ENCODE results near the gene HK3.

Gene HK3

GRCh38 chr5:176849611-176850227 is 49.4 kb downstream of the HK3 start:
- no CpG with 5 or more reads among the region's 7 CpGs for WGBS, 2 donors (ENCODE audit: extremely low coverage in 2 of 2, insufficient read length in 2 of 2, insufficient replicate concordance in 1 of 2)
- Histone ChIP-seq H3K9ac (ENCODE audit: low read depth, low read length, poor library complexity) (no peak overlapping the region), H3K79me1 (ENCODE audit: low read depth, low read length) (peaks cover 4% of the 10 kb centered on the region), H3K4ac (ENCODE audit: low read length) (no peak overlapping the region), H2BK15ac (ENCODE audit: low read length) (no peak overlapping the region), H2BK5ac (ENCODE audit: low read length) (no peak overlapping the region), H2AK5ac (ENCODE audit: low read depth, low read length) (peak overlapping the region; percentile 37), H3K4me3 (ENCODE audit: low read length in 2 of 2) (no peak overlapping the region), H2BK120ac (ENCODE audit: low read depth, low read length) (peak overlapping the region; percentile 69), H2AFZ (ENCODE audit: low read length) (no peak overlapping the region), H2BK12ac (ENCODE audit: low read length) (no peak overlapping the region), H4K8ac (ENCODE audit: low read depth, low read length) (peak overlapping the region; percentile 52), H3K9me3 (replicated peaks in 1 of 2; ENCODE audit: control insufficient read depth in 2 of 2, insufficient read depth in 1 of 2, low read depth in 1 of 2, low read length in 2 of 2) (no peaks in the 10 kb centered on the region), H3K23ac (ENCODE audit: low read depth, low read length, poor library complexity) (no peak overlapping the region), H4K91ac (ENCODE audit: low read depth, low read length, poor library complexity) (no peak overlapping the region), H3K4me1 (ENCODE audit: control insufficient read depth in 2 of 2, insufficient read depth in 1 of 2, low read depth in 1 of 2, low read length in 2 of 2) (peaks cover 4 to 24% of the 10 kb centered on the region in 2 donors), H3K4me2 (ENCODE audit: insufficient read depth, low read length, poor library complexity, severe bottlenecking) (no peak overlapping the region), H3K36me3 (replicated peaks in 1 of 2; ENCODE audit: control insufficient read depth in 2 of 2, insufficient read depth in 2 of 2, low read length in 2 of 2) (no peaks in the 10 kb centered on the region), H3K14ac (ENCODE audit: low read length) (peak overlapping the region; percentile 92), H3K27me3 (ENCODE audit: control insufficient read depth in 3 of 3, insufficient read depth in 3 of 3, low read depth in 1 of 3, low read length in 3 of 3) (peaks cover 0 to 76% (median 0%) of the 10 kb centered on the region in 3 experiments), H3K27ac (replicated peaks; ENCODE audit: low read length) (no peak overlapping the region), H3K18ac (ENCODE audit: low read length) (peak overlapping the region; percentile 24)
- DNase-seq (ENCODE audit: low spot score) = no peak

- Histone ChIP-seq H3K4me3 (ENCODE audit: low read length in 2 of 2) (no peak overlapping the region), H3K36me3 (replicated peaks in 1 of 2; ENCODE audit: control insufficient read depth in 2 of 2, insufficient read depth in 2 of 2, low read length in 2 of 2) (no peaks in the 10 kb centered on the region), H2BK120ac (ENCODE audit: low read depth, low read length) (no peak overlapping the region), H3K14ac (ENCODE audit: low read length) (peak overlapping the region; percentile 49), H3K9me3 (replicated peaks in 1 of 2; ENCODE audit: control insufficient read depth in 2 of 2, insufficient read depth in 1 of 2, low read depth in 1 of 2, low read length in 2 of 2) (no peaks in the 10 kb centered on the region), H3K4me2 (ENCODE audit: insufficient read depth, low read length, poor library complexity, severe bottlenecking) (no peak overlapping the region), H3K4me1 (ENCODE audit: control insufficient read depth in 2 of 2, insufficient read depth in 1 of 2, low read depth in 1 of 2, low read length in 2 of 2) (peaks cover 4 to 27% of the 10 kb centered on the region in 2 donors), H3K23ac (ENCODE audit: low read depth, low read length, poor library complexity) (peak overlapping the region; percentile 67), H2BK12ac (ENCODE audit: low read length) (peak overlapping the region; percentile 63), H2BK15ac (ENCODE audit: low read length) (peak overlapping the region; percentile 93), H2AK5ac (ENCODE audit: low read depth, low read length) (peak overlapping the region; percentile 78), H4K91ac (ENCODE audit: low read depth, low read length, poor library complexity) (no peak overlapping the region), H3K79me1 (ENCODE audit: low read depth, low read length) (peaks cover 2% of the 10 kb centered on the region), H3K9ac (ENCODE audit: low read depth, low read length, poor library complexity) (no peak overlapping the region), H2AFZ (ENCODE audit: low read length) (no peak overlapping the region), H3K27me3 (ENCODE audit: control insufficient read depth in 3 of 3, insufficient read depth in 3 of 3, low read depth in 1 of 3, low read length in 3 of 3) (peaks cover 0 to 76% (median 0%) of the 10 kb centered on the region in 3 experiments), H4K8ac (ENCODE audit: low read depth, low read length) (no peak overlapping the region), H3K4ac (ENCODE audit: low read length) (peak overlapping the region; percentile 28), H3K18ac (ENCODE audit: low read length) (peak overlapping the region; percentile 53), H3K27ac (replicated peaks; ENCODE audit: low read length) (no peak overlapping the region), H2BK5ac (ENCODE audit: low read length) (no peak overlapping the region)
- no peak for DNase-seq (ENCODE audit: low spot score)
- no CpG with 5 or more reads among the region's 13 CpGs for WGBS, 2 donors (ENCODE audit: extremely low coverage in 2 of 2, insufficient read length in 2 of 2, insufficient replicate concordance in 1 of 2)
These were observed 50.5 kb downstream of the HK3 start for GRCh38 chr5:176848651-176849050.

GRCh38 chr5:176847726-176848290 is 51.3 kb downstream of the HK3 start:
- no peaks in the 10 kb centered on the region for H3K36me3 ChIP-seq (replicated peaks in 1 of 2; ENCODE audit: control insufficient read depth in 2 of 2, insufficient read depth in 2 of 2, low read length in 2 of 2)
- H2AFZ ChIP-seq (ENCODE audit: low read length) = no peak overlapping the region
- H3K27me3 ChIP-seq (ENCODE audit: control insufficient read depth in 3 of 3, insufficient read depth in 3 of 3, low read depth in 1 of 3, low read length in 3 of 3) = peaks cover 0 to 74% (median 0%) of the 10 kb centered on the region in 3 experiments
- no peaks in the 10 kb centered on the region for H3K9me3 ChIP-seq (replicated peaks in 1 of 2; ENCODE audit: control insufficient read depth in 2 of 2, insufficient read depth in 1 of 2, low read depth in 1 of 2, low read length in 2 of 2)
- H2AK5ac ChIP-seq (ENCODE audit: low read depth, low read length) = peak overlapping the region; percentile 77
- WGBS, 2 donors (ENCODE audit: extremely low coverage in 2 of 2, insufficient read length in 2 of 2, insufficient replicate concordance in 1 of 2) = no CpG with 5 or more reads among the region's 13 CpGs
- H3K4me2 ChIP-seq (ENCODE audit: insufficient read depth, low read length, poor library complexity, severe bottlenecking) = no peak overlapping the region
- H3K79me1 ChIP-seq (ENCODE audit: low read depth, low read length) = peaks cover 2% of the 10 kb centered on the region
- no peak overlapping the region for H4K91ac ChIP-seq (ENCODE audit: low read depth, low read length, poor library complexity)
- H2BK120ac ChIP-seq (ENCODE audit: low read depth, low read length) = no peak overlapping the region
- no peak overlapping the region for H3K23ac ChIP-seq (ENCODE audit: low read depth, low read length, poor library complexity)
- no peak overlapping the region for H3K9ac ChIP-seq (ENCODE audit: low read depth, low read length, poor library complexity)
- H3K4ac ChIP-seq (ENCODE audit: low read length) = no peak overlapping the region
- H2BK12ac ChIP-seq (ENCODE audit: low read length) = no peak overlapping the region
- no peak overlapping the region for H3K4me3 ChIP-seq (ENCODE audit: low read length in 2 of 2)
- H3K27ac ChIP-seq (replicated peaks; ENCODE audit: low read length) = no peak overlapping the region
- peak overlapping the region; percentile 88 for H3K18ac ChIP-seq (ENCODE audit: low read length)
- peak overlapping the region; percentile 81 for H2BK15ac ChIP-seq (ENCODE audit: low read length)
- peaks cover 0 to 19% of the 10 kb centered on the region in 2 donors for H3K4me1 ChIP-seq (ENCODE audit: control insufficient read depth in 2 of 2, insufficient read depth in 1 of 2, low read depth in 1 of 2, low read length in 2 of 2)
- no peak for DNase-seq (ENCODE audit: low spot score)
- no peak overlapping the region for H2BK5ac ChIP-seq (ENCODE audit: low read length)
- no peak overlapping the region for H3K14ac ChIP-seq (ENCODE audit: low read length)
- no peak overlapping the region for H4K8ac ChIP-seq (ENCODE audit: low read depth, low read length)

GRCh38 chr5:176847148-176847547 is 52.0 kb downstream of the HK3 start:
- peak overlapping the region; percentile 97 for H2BK15ac ChIP-seq (ENCODE audit: low read length)
- no peak overlapping the region for H3K4ac ChIP-seq (ENCODE audit: low read length)
- no peak overlapping the region for H3K4me2 ChIP-seq (ENCODE audit: insufficient read depth, low read length, poor library complexity, severe bottlenecking)
- H2AFZ ChIP-seq (ENCODE audit: low read length) = no peak overlapping the region
- H4K91ac ChIP-seq (ENCODE audit: low read depth, low read length, poor library complexity) = no peak overlapping the region
- peaks cover 0 to 67% (median 0%) of the 10 kb centered on the region in 3 experiments for H3K27me3 ChIP-seq (ENCODE audit: control insufficient read depth in 3 of 3, insufficient read depth in 3 of 3, low read depth in 1 of 3, low read length in 3 of 3)
- no peak overlapping the region for H2BK5ac ChIP-seq (ENCODE audit: low read length)
- no peaks in the 10 kb centered on the region for H3K36me3 ChIP-seq (replicated peaks in 1 of 2; ENCODE audit: control insufficient read depth in 2 of 2, insufficient read depth in 2 of 2, low read length in 2 of 2)
- H3K23ac ChIP-seq (ENCODE audit: low read depth, low read length, poor library complexity) = peak overlapping the region; percentile 85
- WGBS, 2 donors (ENCODE audit: extremely low coverage in 2 of 2, insufficient read length in 2 of 2, insufficient replicate concordance in 1 of 2) = no CpG with 5 or more reads among the region's 18 CpGs
- peaks cover 0 to 15% of the 10 kb centered on the region in 2 donors for H3K4me1 ChIP-seq (ENCODE audit: control insufficient read depth in 2 of 2, insufficient read depth in 1 of 2, low read depth in 1 of 2, low read length in 2 of 2)
- no peak overlapping the region for H2BK12ac ChIP-seq (ENCODE audit: low read length)
- no peak overlapping the region for H3K27ac ChIP-seq (replicated peaks; ENCODE audit: low read length)
- no peak for DNase-seq (ENCODE audit: low spot score)
- H4K8ac ChIP-seq (ENCODE audit: low read depth, low read length) = no peak overlapping the region
- H2AK5ac ChIP-seq (ENCODE audit: low read depth, low read length) = peak overlapping the region; percentile 90
- H3K79me1 ChIP-seq (ENCODE audit: low read depth, low read length) = peaks cover 2% of the 10 kb centered on the region
- peak overlapping the region; percentile 89 for H3K14ac ChIP-seq (ENCODE audit: low read length)
- no peak overlapping the region for H2BK120ac ChIP-seq (ENCODE audit: low read depth, low read length)
- H3K18ac ChIP-seq (ENCODE audit: low read length) = no peak overlapping the region
- no peak overlapping the region for H3K4me3 ChIP-seq (ENCODE audit: low read length in 2 of 2)
- H3K9me3 ChIP-seq (replicated peaks in 1 of 2; ENCODE audit: control insufficient read depth in 2 of 2, insufficient read depth in 1 of 2, low read depth in 1 of 2, low read length in 2 of 2) = no peaks in the 10 kb centered on the region
- H3K9ac ChIP-seq (ENCODE audit: low read depth, low read length, poor library complexity) = no peak overlapping the region

Data from neuronal stem cell (in vitro differentiated cells).